ENCODE results near the gene ZNF280D.

The ZNF280D gene

DNA sequence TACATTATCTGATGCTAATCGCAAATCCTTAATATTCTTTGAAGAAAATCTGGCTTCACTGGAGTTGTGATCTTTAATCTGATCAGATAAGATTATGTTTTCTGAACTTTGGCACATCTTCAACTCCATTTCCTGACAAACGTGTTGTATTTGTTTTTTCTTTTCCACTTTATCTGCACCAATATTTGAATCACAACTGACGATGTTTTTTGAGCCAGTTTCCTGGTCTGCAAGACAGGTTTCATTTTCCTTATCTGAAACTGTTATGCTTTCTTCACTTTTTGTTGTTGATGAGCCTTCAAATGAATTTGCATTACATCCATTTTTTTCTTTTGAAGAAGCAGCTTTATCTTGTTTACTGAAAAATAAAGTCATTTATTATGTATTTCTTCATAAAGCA, 101.5 kb downstream of the ZNF280D start:
- no peak for DNase-seq

DNA sequence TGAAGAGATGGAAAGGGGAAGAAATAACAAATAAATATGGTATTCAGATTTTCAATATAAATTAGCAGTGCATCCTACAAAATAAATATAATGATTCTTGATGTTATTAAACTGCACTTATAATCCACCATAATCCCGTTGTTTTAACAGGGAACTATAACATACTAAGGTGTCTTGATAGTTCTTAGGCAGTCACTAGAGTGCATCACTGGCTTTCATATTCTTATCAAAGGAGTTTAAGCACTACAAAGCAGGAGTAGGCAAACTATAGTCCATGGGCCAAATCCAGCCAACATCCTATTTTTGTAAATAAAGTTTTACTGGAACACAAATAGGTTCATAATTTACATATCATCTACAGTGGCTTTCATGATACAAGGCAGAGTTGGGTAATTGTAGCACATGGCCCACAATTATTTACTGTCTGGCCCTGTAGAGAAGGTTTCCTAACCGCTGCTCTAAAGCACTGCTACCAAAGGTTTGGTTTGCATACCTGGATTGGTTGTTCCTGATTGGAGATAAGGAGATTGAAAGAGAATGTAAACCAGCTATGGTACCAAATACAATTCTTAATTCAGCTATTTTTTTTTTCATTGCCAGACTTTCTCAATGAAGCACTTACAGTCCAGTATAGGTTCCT, 104.3 kb downstream of the ZNF280D start:
- no peak for DNase-seq

GRCh38 chr15:56619887-56620286, 113.4 kb downstream of the ZNF280D start:
- no peak for DNase-seq

DNA sequence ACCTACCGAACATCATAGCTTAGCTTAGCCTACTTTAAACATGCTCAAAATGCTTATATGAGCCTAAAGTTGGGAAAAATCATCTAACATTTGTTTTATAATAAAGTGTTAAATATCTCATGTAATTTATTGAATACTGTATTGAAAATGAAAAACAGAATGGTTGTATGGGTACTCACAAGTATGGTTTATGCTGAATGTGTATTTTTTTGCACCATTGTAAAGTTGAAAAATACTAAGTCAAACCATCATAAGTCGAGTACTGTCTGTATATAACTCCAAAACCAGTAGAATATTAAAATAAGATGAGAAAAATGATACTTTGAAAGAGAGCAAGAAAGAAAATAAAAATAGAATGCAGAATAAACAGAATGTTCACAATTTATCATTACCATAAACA, 115.7 kb downstream of the ZNF280D start:
- no peak for DNase-seq

GRCh38 chr15:56616551-56616950, 116.8 kb downstream of the ZNF280D start:
- DNase-seq, result no peak

- no peak for DNase-seq
Measured at GRCh38 chr15:56613811-56614210, 119.5 kb downstream of the ZNF280D start.

DNA sequence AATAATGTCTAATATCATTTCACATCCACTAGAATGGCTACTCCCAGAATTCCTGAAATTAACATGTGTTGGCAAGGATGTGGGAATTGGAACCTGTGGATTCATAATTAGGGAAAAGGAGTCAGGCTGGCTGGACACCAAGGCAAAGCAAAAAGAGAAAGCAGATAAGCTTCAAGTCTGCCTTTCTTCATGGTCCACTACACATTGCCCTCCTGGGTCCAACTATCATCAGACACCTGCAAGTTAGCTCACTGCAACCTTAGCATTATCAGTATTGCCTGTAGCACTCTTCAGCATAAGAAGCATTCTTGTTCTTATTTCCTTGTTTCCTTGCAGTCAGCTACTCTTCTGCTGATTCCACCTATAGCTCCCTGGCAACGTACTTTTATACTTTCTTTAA, 124.3 kb downstream of the ZNF280D start:
- no peak for DNase-seq

- DNase-seq, result no peak
Measured at GRCh38 chr15:56608140-56608778, 125.0 kb downstream of the ZNF280D start.

DNA sequence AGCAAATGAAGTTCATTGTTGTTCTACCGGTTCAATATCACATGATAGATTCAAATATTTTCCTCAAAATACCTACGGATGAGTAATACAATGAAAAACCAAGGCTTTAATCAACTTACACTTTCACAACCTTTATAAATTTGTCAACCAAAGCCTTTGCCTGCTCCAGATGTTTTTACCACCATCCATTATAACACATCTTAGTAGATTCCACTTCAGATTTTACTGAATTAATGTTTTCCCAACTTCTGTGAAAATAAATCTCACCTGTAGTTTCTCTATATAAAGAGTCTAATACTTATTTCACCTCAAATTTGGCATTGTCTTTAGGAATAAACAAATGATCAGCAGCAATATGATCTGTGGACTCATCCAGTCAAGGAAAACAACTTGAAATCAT, 131.1 kb downstream of the ZNF280D start:
- no peak for DNase-seq

DNA sequence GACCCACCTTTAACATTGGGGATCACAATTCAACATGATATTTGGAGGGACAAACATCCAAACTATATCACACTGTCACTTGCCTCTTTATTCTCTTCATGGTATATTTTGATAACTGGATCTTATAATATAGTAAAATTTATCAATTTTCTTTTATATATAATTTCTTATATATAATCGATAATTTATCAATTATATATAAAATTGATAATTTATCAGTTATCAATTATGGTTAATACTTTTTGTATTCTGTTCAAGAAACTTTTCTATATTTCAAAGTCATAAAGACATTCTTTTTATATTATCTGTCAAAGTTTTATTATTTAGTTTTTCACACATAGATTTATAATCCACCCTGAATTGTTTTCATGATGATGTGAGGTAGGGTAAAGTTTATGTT, 132.9 kb downstream of the ZNF280D start:
- DNase-seq, result no peak

DNA sequence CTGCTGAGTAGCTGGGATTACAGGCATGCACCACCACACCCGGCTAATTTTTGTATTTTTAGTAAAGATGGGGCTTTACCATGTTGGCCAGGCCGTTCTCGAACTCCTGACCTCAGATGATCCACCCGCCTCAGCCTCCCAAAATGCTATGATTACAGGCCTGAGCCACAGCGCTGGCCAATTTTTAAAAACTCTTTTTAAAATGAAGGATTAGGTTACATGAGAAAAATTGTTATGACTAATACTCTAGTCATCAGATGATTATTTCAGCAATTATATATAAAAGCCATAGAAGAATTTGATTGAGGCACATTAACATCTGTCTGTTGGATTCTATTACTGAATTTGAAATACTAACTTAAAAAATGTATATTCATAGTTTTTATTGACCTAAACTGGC, 134.3 kb downstream of the ZNF280D start:
- no peak for DNase-seq

DNA sequence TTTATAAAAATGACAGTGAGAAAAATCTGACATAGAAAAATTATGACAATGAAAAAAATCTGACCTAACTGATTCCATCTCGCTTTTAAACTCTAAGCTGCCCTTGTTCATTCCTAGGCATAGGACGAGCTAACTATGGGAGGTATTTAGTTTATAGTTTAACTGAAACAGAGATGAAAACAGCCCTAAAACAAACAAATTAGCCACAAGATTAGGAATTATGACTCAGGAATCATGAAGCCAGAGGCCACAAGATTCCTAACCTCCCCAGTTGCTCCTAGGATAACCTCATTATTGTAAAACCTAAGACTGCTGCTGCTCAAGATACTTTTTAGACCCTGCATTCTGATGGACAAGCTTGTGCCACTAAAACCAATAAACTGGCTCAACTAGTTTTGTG, 145.6 kb downstream of the ZNF280D start:
- DNase-seq, result no peak

GRCh38 chr15:56586206-56586605, 147.1 kb downstream of the ZNF280D start:
- no peak for DNase-seq

DNA sequence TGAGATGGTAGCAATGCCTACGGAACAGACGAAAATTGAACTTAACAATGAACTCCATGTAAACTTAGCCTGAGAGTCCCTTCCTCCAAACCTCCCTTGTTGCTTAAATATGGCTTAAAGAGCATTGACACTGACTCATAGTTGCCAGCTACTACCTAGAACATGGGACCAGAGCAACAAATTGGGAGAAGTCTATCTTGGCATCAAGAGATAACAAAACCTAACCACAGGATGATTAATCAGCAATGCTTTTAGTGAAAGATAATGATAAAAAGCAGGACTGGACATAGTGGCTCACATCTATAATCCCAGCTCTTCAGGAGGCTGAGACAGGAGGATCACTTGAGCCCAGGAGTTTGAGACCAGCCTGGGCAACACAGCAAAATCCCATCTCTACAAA, 150.5 kb downstream of the ZNF280D start:
- DNase-seq, result no peak

Measured in central memory CD4-positive, alpha-beta T cell (primary cell).